Neural cell (in vitro differentiated cells): ENCODE results near the gene NFIX. TPM values are rescaled to one million over a fixed set of nuclear protein-coding genes. Genes with fewer than 3 reads are reported as not detected.

Experiments
- H2AFZ ChIP-seq: fragments of 200-600, 300-800 bp; sonication (generic), shearing (Covaris generic); 2 replicates; pipeline ENCODE4 v1.6.0; 2014; ENCODE audit warnings: low read depth, mild to moderate bottlenecking, antibody characterized with exemption, low read length, moderate library complexity
- H3F3A ChIP-seq: fragments of 200-600 bp; shearing (Covaris generic); 2 replicates; pipeline ENCODE4 v1.6.1; 2016; ENCODE audit warnings: mild to moderate bottlenecking, moderate library complexity, mixed read lengths, antibody characterized with exemption, low read length; ENCODE audit not compliant: insufficient read depth, poor library complexity, severe bottlenecking
- H3K27ac ChIP-seq: fragments of 200-600, 300-800 bp; sonication (generic), shearing (Covaris generic); 2 replicates; pipeline ENCODE4 v1.5.1; 2014; ENCODE audit warnings: mild to moderate bottlenecking, low read length, moderate library complexity
- H3K27me3 ChIP-seq: fragments of 300-800, 200-600 bp; sonication (generic), shearing (Covaris generic); 2 replicates; pipeline ENCODE4 v1.6.0; 2014; ENCODE audit warnings: mild to moderate bottlenecking, low read depth, low read length, moderate library complexity; ENCODE audit not compliant: insufficient read depth
- H3K36me3 ChIP-seq: fragments of 300-800, 200-600 bp; sonication (generic), shearing (Covaris generic); 2 replicates; pipeline ENCODE4 v1.5.1; 2014; ENCODE audit warnings: mild to moderate bottlenecking, antibody characterized with exemption, low read length, moderate library complexity; ENCODE audit not compliant: insufficient read depth
- H3K4me2 ChIP-seq: fragments of 300-800, 200-600 bp; sonication (generic), shearing (Covaris generic); 2 replicates; pipeline ENCODE4 v1.6.0; 2014; ENCODE audit warnings: mild to moderate bottlenecking, low read length
- H3K4me3 ChIP-seq: fragments of 300-800, 200-600 bp; sonication (generic), shearing (Covaris generic); 2 replicates; pipeline ENCODE4 v1.5.1; 2014; ENCODE audit warnings: mild to moderate bottlenecking, low read length, moderate library complexity
- H3K79me2 ChIP-seq: fragments of 200-600 bp; shearing (Covaris generic); replicated peaks from 2 replicates; pipeline ENCODE4 v1.6.0; 2014; ENCODE audit warnings: mild to moderate bottlenecking, low read length, moderate library complexity; ENCODE audit not compliant: insufficient read depth
- H3K9ac ChIP-seq: fragments of 300-800, 200-600 bp; sonication (generic), shearing (Covaris generic); 2 replicates; pipeline ENCODE4 v1.6.1; 2016; ENCODE audit warnings: mild to moderate bottlenecking, low read length, mixed read lengths
- H3K9me2 ChIP-seq: fragments of 200-600 bp; shearing (Covaris generic); 2 replicates; pipeline ENCODE4 v1.6.1; 2016; ENCODE audit warnings: mild to moderate bottlenecking, low read length, mixed read lengths; ENCODE audit not compliant: insufficient read depth
- H3K9me3 ChIP-seq: fragments of 200-600, 300-800 bp; sonication (generic), shearing (Covaris generic); 2 replicates; pipeline ENCODE4 v1.6.1; 2016; ENCODE audit warnings: mild to moderate bottlenecking, mixed run types, low read length, moderate library complexity, mixed read lengths
- H4K20me1 ChIP-seq: fragments of 200-600 bp; shearing (Covaris generic); 2 replicates; pipeline ENCODE4 v1.6.1; 2016; ENCODE audit warnings: mild to moderate bottlenecking, mixed run types; ENCODE audit not compliant: insufficient read depth
- CTCF ChIP-seq: fragments of 450-650 bp; IDR thresholded peaks from 2 replicates; pipeline ENCODE4 v1.5.1; 2014; ENCODE audit warnings: antibody characterized with exemption, mild to moderate bottlenecking, moderate library complexity; ENCODE audit not compliant: poor library complexity, severe bottlenecking
- EP300 ChIP-seq: fragments of 450-650 bp; conservative IDR thresholded peaks from 2 replicates; pipeline ENCODE4 v1.6.1; 2014; ENCODE audit warnings: antibody characterized with exemption, mild to moderate bottlenecking, moderate library complexity; ENCODE audit not compliant: poor library complexity, severe bottlenecking
- EZH2 ChIP-seq: fragments of 200-600, 300-800 bp; shearing (Covaris generic), sonication (generic); IDR thresholded peaks from 2 replicates; pipeline ENCODE4 v1.6.1; 2014; ENCODE audit warnings: antibody characterized with exemption, low read length, borderline replicate concordance, mild to moderate bottlenecking; ENCODE audit not compliant: insufficient read depth, poor library complexity, severe bottlenecking
- MXI1 ChIP-seq: fragments of 450-650 bp; conservative IDR thresholded peaks from 2 replicates; pipeline ENCODE4 v1.6.1; 2014; ENCODE audit warnings: antibody characterized with exemption, mild to moderate bottlenecking; ENCODE audit not compliant: poor library complexity, severe bottlenecking
- POLR2AphosphoS5 ChIP-seq: IDR thresholded peaks from 2 replicates; pipeline ENCODE4 v1.6.1; 2012
- RAD21 ChIP-seq: fragments of 450-650 bp; conservative IDR thresholded peaks from 2 replicates; pipeline ENCODE4 v1.6.1; 2014; ENCODE audit warnings: antibody characterized with exemption, mild to moderate bottlenecking, moderate library complexity
- REST ChIP-seq: IDR thresholded peaks from 2 replicates; pipeline ENCODE4 v1.6.1; 2012; ENCODE audit warnings: borderline replicate concordance
- SMC3 ChIP-seq: fragments of 450-650 bp; conservative IDR thresholded peaks from 2 replicates; pipeline ENCODE4 v1.6.1; 2014; ENCODE audit warnings: antibody characterized with exemption, mild to moderate bottlenecking, moderate library complexity; ENCODE audit not compliant: poor library complexity
- TAF1 ChIP-seq: IDR thresholded peaks from 2 replicates; pipeline ENCODE4 v1.6.1; 2012; ENCODE audit warnings: low read depth
- polyA plus RNA-seq: library from polyadenylated mRNA; depleted of rRNA; stranded (reverse); fragments of >200 nt; gene quantifications from 2 replicates; pipeline ENCODE4 v1.2.3, GENCODE V29; 2014

Gene NFIX
- polyA plus RNA-seq, 1 donor from 2014 or later: not detected

- H3K79me2 ChIP-seq: no peaks in the 10 kb centered on the region
- no peaks in the 10 kb centered on the region for H3K27me3 ChIP-seq
- H3K4me3 ChIP-seq: no peak overlapping the region
- H3K9me3 ChIP-seq: no peaks in the 10 kb centered on the region
- no peaks in the 10 kb centered on the region for H3K36me3 ChIP-seq
- H3K27ac ChIP-seq: no peak overlapping the region
- no peak overlapping the region for H3K9ac ChIP-seq
- H3F3A ChIP-seq: no peaks in the 10 kb centered on the region
- H4K20me1 ChIP-seq: no peaks in the 10 kb centered on the region
- no peak overlapping the region for H2AFZ ChIP-seq
- TF ChIP-seq EP300 (no peak), EZH2 (no peak), SMC3 (no peak), TAF1 (no peak), MXI1 (no peak), CTCF (no peak), RAD21 (no peak), REST (no peak), POLR2AphosphoS5 (no peak)
- H3K4me2 ChIP-seq: no peak overlapping the region
- H3K9me2 ChIP-seq: no peaks in the 10 kb centered on the region
Observed at GRCh38 chr19:13137290-13137794, 142.1 kb downstream of the NFIX start.

GRCh38 chr19:13138171-13138915 is 143.1 kb downstream of the NFIX start:
- Histone ChIP-seq H3K36me3 (no peaks in the 10 kb centered on the region), H3K27ac (no peak overlapping the region), H2AFZ (no peak overlapping the region)

More at GRCh38 chr19:13138171-13138915, 143.1 kb downstream of the NFIX start:
- no peaks in the 10 kb centered on the region for H3F3A ChIP-seq
- no peaks in the 10 kb centered on the region for H3K79me2 ChIP-seq
- H4K20me1 ChIP-seq: no peaks in the 10 kb centered on the region
- no peak overlapping the region for H3K9ac ChIP-seq
- no peak overlapping the region for H3K4me3 ChIP-seq
- no peaks in the 10 kb centered on the region for H3K9me2 ChIP-seq
- H3K27me3 ChIP-seq: no peaks in the 10 kb centered on the region
- H3K9me3 ChIP-seq: no peaks in the 10 kb centered on the region
- TF ChIP-seq REST (no peak), POLR2AphosphoS5 (no peak), EP300 (no peak), SMC3 (no peak), MXI1 (no peak), RAD21 (no peak), TAF1 (no peak), EZH2 (no peak), CTCF (no peak)
- H3K4me2 ChIP-seq: no peak overlapping the region
